GM21423 (cell line): ENCODE measurements around the gene FTO.
"Not testable (repeated sequence)": the region's sequence is repeated elsewhere in the genome, so short reads cannot be mapped to it uniquely, and the experiment has no call there.

ENCODE experiments used
- ATAC-seq: cut with Tn5 transposase; IDR thresholded peaks from one replicate; pipeline ENCODE4 v1.9.1; 2021; ENCODE audit warnings: mild to moderate bottlenecking, moderate library complexity; ENCODE audit not compliant: unreplicated experiment

Gene FTO

DNA sequence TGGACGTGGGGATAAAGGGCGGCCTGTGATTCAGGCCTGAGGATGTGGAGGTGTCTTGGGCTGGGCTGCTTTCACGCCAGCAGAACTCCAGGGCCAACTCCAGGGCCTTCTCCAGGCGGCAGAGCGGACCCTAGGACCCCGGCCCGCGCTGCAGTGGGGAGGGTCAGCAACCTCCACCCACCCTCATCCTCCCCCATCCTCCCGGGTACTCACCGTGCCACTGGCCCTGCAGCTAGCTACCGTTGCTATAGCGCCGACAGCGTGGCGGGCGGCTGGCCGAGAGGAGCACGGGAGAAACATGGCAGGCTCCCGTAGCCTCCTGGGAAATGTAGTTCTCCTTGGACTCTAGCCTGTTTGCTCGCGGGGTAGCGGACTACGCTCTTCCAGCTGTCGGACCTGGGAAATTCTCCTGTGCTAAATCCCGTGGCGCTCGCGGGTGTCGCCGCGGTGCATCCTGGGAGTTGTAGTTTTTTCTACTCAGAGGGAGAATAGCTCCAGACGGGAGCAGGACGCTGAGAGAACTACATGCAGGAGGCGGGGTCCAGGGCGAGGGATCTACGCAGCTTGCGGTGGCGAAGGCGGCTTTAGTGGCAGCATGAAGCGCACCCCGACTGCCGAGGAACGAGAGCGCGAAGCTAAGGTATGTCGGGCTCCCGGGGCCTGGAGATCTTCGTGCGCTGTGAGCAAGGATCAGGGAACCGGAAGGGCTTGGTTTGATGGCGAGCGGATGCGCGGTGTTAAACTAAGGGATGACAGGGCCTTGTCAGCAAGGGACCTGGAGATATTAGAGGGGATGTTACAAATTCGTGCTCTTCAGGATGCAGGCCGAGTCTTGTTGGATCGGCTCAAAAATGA is at the start of gene FTO, which contains the start of gene RPGRIP1L:
FTO (plus strand) TSS at position 567 of the 855 bp plus-strand sequence.
RPGRIP1L (minus strand) TSS at position 270 of the 855 bp plus-strand sequence. CDS start 3,136 bp downstream, outside the sequence.
- peak; percentile 99 for ATAC-seq

GRCh38 chr16:53654946-53655345 is 49.0 kb upstream of the FTO start:
- no peak for ATAC-seq

- no peak for ATAC-seq
These were observed 41.9 kb upstream of the FTO start for GRCh38 chr16:53662072-53662471.

- ATAC-seq, result peak; percentile 52
These were observed 39.1 kb upstream of the FTO start for GRCh38 chr16:53664724-53665345.

GRCh38 chr16:53666786-53667415 is 37.1 kb upstream of the FTO start:
- no peak for ATAC-seq

DNA sequence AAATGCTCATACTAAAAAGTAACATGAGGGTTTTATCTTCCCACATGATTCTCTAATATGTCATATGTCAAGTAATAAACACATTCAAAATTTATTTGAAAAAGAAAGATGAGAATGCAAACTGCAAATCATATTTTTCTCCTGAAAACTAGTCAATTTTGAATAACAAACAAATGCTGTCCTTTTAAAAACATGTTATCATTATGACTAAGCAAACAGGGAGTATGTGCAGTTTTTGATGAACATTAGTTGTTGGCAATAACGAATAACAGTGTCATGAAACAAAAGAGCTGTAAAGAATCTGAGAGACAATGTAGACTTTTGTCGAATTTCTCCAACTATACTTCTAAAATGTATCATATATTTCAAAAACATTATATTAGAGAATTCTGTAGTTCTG is 35.1 kb upstream of the FTO start:
- ATAC-seq, result no peak

- no peak for ATAC-seq
These were observed 31.5 kb upstream of the FTO start for GRCh38 chr16:53672461-53672860.

GRCh38 chr16:53673189-53673588 is 30.8 kb upstream of the FTO start:
- ATAC-seq, result no peak

GRCh38 chr16:53678155-53678554 is 25.8 kb upstream of the FTO start:
- no peak for ATAC-seq

GRCh38 chr16:53678756-53679343 is 25.1 kb upstream of the FTO start:
- no peak for ATAC-seq

- no peak for ATAC-seq
These were observed 23.2 kb upstream of the FTO start for GRCh38 chr16:53680756-53681155.

DNA sequence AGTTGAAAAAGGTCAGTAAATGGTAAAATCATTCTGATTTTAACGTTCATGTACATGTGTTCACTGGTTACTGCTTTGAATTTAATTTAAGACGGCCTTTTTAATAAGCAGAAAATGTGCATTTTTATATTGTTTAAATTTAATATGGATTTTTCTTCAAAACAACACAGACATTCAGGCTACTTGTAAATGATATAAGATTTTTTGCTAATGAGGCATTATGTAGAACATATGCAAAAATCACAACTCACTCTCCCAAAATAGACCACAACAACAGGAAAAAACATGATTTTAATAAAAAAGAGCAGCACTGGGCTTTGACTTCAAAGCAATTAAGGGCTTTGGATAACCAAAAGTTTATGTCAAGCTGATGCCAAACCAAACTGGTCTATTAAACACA is 22.6 kb upstream of the FTO start:
- no peak for ATAC-seq

DNA sequence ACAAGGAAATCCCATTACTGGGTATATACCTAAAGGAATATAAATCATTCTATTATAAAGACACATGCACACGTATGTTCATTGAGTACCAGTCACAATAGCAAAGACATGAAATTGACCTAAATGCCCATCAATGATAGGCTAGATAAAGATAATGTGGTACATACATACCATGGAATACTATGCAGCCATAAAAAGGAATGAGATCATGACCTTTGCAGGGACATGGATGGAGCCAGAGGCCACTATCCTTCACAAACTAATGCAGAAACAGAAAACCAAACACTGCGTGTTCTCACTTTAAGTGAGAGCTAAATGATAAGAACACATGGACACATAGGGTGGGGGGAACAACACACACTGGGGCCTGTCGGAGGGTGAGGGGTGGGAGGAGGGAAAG is 18.6 kb upstream of the FTO start:
- not testable (repeated sequence) for ATAC-seq

DNA sequence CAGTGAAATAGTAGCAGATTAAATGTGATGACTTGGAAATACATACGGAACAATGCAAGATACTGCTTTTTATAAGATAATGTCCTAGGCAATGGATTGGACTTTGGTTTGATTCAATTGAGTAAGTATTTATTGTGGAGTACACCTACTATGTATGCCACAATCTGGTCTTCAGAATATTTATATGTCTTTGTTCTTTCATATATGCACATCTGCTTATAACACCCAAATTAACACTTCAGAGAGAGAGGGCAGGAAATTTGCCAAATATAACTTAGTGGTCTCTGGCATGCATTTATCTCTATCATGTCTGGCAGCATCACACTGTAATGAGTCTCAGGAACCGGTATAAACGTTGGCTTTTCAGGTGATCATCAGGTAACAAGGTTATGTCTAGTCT is 17.2 kb upstream of the FTO start:
- no peak for ATAC-seq

DNA sequence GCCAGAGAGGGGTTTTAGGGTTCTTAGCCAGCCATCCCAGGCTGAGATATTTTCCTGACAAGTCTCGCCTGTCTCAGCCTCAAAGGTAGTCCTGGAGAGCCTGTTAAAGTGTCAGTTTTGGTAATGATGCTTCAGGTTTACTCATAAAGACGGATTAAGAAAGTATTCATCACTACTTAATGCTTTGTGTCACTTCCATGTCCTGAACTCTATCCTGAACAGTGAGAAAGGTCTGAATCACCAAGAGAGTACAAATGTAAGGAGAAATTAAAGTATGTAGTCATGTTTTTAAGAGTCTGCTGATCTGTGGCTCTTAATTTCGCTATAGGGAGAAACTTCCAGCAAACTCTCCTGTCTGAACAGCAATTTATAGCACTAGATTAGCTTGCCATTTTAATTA is 14.3 kb upstream of the FTO start:
- ATAC-seq, result no peak

DNA sequence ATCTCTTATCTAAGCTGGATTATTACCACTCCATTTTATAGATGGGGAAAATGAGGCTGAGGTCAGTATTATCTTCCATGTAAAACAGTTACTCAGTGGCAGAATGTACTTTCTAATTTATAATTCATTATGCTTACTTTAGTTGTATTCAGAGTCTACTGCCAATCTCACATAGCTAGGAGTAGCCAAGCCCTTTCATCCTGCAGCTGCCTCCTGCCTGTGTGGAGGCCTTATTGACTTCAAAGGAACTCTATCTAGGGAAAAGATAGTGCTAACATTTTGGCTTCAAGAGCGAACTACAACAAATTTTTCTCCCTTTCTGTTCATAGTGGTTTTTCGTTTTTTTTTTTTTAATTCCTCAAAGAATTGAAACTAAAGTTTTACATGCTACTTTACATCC is 13.2 kb upstream of the FTO start:
- no peak for ATAC-seq

DNA sequence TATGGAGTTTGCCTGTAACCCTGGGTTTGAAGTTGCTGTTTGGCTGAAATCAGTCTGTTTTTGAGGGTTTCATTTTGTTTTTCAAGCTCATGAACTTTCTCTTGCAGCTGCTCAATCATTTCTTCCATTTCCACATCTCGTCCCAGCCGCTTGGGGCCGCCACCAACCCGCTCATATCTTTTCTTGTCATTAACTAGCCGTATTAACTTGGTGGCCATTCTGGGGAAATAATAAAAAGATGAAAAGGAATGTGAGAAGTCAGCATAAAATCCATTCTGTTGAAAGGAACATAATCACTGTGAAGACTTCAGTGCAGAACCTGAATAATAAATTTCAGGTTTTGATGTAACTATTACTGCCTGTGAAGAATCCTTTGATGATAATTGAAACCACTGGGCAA is 11.8 kb upstream of the FTO start:
- no peak for ATAC-seq

- no peak for ATAC-seq
These were observed 10.6 kb upstream of the FTO start for GRCh38 chr16:53693320-53693719.

DNA sequence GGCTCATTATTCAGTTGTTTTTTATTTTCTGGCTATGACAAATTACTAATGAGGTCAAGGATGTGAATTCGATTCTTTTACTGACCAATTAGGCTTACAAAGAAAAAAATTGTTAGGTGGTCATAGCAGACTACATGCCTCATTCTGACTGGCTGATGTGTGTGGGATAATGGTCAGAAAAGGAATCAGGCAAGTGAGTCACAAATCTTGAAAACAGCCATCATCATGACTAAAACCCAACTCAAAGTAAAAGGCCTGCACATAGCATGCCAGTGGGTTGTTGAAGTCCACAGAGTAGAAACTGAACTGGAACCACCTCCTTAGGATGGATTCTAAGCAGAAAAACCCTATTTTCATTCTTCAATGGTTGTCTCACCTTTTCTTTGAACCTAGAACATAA is 8.9 kb upstream of the FTO start:
- no peak for ATAC-seq

DNA sequence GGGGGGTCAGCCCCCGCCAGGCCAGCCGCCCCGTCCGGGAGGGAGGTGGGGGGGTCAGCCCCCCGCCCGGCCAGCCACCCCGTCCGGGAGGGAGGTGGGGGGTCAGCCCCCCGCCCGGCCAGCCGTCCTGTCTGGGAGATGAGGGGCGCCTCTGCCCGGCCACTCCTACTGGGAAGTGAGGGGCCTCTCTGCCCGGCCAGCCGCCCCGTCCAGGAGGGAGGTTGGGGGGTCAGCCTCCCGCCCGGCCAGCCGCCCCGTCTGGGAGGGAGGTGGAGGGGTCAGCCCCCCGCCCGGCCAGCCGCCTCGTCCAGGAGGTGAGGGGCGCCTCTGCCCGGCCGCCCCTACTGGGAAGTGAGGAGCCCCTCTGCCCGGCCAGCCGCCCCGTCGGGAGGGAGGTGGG is 5.7 kb upstream of the FTO start:
- not testable (repeated sequence) for ATAC-seq

DNA sequence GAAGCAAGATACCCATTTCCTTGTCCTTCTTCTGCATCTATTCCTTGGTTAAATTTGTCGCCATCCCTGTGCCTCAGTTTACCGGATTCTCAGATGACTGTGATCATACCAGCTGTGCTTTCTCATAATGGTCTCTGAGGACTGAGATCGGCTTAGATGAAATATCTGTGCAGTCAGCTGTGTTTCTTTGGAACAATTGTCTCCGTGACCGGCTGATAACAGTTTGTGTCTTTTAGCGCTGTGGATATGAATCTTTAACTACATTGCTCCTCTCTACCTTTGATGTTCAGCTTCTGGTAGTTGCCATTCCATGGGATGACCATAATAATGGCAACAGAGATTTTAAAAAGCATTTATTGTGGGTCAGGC is 473 bp downstream of the FTO start:
- no peak for ATAC-seq

DNA sequence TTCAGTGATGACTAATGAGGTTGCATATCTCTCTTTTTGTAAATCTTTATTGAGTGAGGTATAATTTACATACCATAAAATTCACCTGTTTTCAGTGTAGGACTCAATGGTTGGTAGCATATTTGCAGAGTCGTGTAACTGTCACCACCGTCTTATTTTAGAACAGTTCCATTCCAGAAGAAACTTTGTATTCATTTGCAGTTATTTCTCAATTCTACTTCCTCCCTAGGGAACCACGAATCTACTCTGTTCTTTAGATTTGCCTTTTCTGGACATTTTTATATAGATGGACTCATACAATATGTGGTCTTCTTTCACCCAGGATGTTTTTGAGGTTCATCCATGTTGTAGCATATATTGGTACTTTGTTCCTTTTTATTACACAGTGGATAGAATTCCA is 3.7 kb downstream of the FTO start:
- no peak for ATAC-seq
